ENCODE results near the gene STAC.

GRCh38 chr3:36483709-36484108 is 103.4 kb downstream of the STAC start:
- no peak for TF ChIP-seq CTCF (IDR thresholded peaks at IDR 0.05; ENCODE audit: insufficient read depth, low read depth, low read length)
- no peak for TF ChIP-seq EZH2 (IDR thresholded peaks at IDR 0.05; ENCODE audit: insufficient read depth, low read length)
